HG03521 (cell line): Measurements from ENCODE around the gene SBNO1.
A peak's percentile ranks its signal among the peaks of the same experiment; 100 is the strongest.

Experiments
- ATAC-seq: cut with Tn5 transposase; IDR thresholded peaks from one replicate; pipeline ENCODE4 v1.9.1; 2021; ENCODE audit warnings: mild to moderate bottlenecking, moderate library complexity; ENCODE audit not compliant: unreplicated experiment

SBNO1 gene

GRCh38 chr12:123278101-123278627 is 86.5 kb downstream of the SBNO1 start:
- peak; percentile 63 for ATAC-seq

GRCh38 chr12:123273166-123273565 is 91.5 kb downstream of the SBNO1 start:
- no peak for ATAC-seq

GRCh38 chr12:123271001-123271668 is 93.5 kb downstream of the SBNO1 start:
- peak; percentile 55 for ATAC-seq

GRCh38 chr12:123270214-123271000 is 94.2 kb downstream of the SBNO1 start:
- ATAC-seq = peak; percentile 11

- ATAC-seq = no peak
Observed at GRCh38 chr12:123269896-123270213, 94.8 kb downstream of the SBNO1 start.

GRCh38 chr12:123269395-123269892 is 95.2 kb downstream of the SBNO1 start:
- no peak for ATAC-seq

GRCh38 chr12:123268850-123269249 is 95.8 kb downstream of the SBNO1 start:
- ATAC-seq = no peak

GRCh38 chr12:123267991-123268843 is 96.4 kb downstream of the SBNO1 start:
- no peak for ATAC-seq

GRCh38 chr12:123267335-123267920 is 97.2 kb downstream of the SBNO1 start:
- no peak for ATAC-seq

- no peak for ATAC-seq
Observed at GRCh38 chr12:123266679-123267277, 97.9 kb downstream of the SBNO1 start.

- no peak for ATAC-seq
Observed at GRCh38 chr12:123265851-123266678, 98.6 kb downstream of the SBNO1 start.

GRCh38 chr12:123264642-123265041 is 100.0 kb downstream of the SBNO1 start:
- no peak for ATAC-seq

- no peak for ATAC-seq
Observed at GRCh38 chr12:123263196-123263817, 101.3 kb downstream of the SBNO1 start.

- no peak for ATAC-seq
Observed at GRCh38 chr12:123261196-123261595, 103.5 kb downstream of the SBNO1 start.

- ATAC-seq = no peak
Observed at GRCh38 chr12:123260081-123260480, 104.6 kb downstream of the SBNO1 start.

GRCh38 chr12:123258593-123258992 is 106.1 kb downstream of the SBNO1 start:
- no peak for ATAC-seq

GRCh38 chr12:123254853-123255446 is 109.7 kb downstream of the SBNO1 start:
- no peak for ATAC-seq

GRCh38 chr12:123253641-123254459 is 110.8 kb downstream of the SBNO1 start:
- ATAC-seq = no peak
